GM19351 (cell line): ENCODE data around the gene ZNF446.
"Not testable (repeated sequence)": the region's sequence is repeated elsewhere in the genome, so short reads cannot be mapped to it uniquely, and the experiment has no call there.

Source experiments
- ATAC-seq: cut with Tn5 transposase; IDR thresholded peaks from one replicate; pipeline ENCODE4 v1.9.1; 2021; ENCODE audit warnings: mild to moderate bottlenecking, moderate library complexity; ENCODE audit not compliant: unreplicated experiment

The ZNF446 gene

GRCh38 chr19:58475714-58476497 lies at the start of gene ZNF446:
Gene ZNF446, plus strand, starts transcription at chr19:58476352. Its CDS starts 867 bp downstream, at chr19:58477219.
- ATAC-seq: peak; percentile 78

GRCh38 chr19:58428617-58429016 lies 47.5 kb upstream of the ZNF446 start:
- no peak for ATAC-seq

GRCh38 chr19:58429745-58430144 lies 46.4 kb upstream of the ZNF446 start:
- no peak for ATAC-seq

- ATAC-seq: no peak
Observed at GRCh38 chr19:58434217-58434616, 41.9 kb upstream of the ZNF446 start.

GRCh38 chr19:58439576-58440554 lies 36.3 kb upstream of the ZNF446 start, which contains the start of gene ZNF132:
Gene ZNF132, minus strand, starts transcription at chr19:58440153. Its CDS starts 332 bp downstream, at chr19:58439821.
- peak; percentile 93 for ATAC-seq

GRCh38 chr19:58440556-58440955 lies 35.6 kb upstream of the ZNF446 start:
- ATAC-seq: no peak

GRCh38 chr19:58442986-58443385 lies 33.2 kb upstream of the ZNF446 start:
- not testable (repeated sequence) for ATAC-seq

- not testable (repeated sequence) for ATAC-seq
Observed at GRCh38 chr19:58448860-58449259, 27.3 kb upstream of the ZNF446 start.

GRCh38 chr19:58449980-58450379 lies 26.2 kb upstream of the ZNF446 start:
- not testable (repeated sequence) for ATAC-seq

- ATAC-seq: peak; percentile 25
Observed at GRCh38 chr19:58450856-58451357, 25.2 kb upstream of the ZNF446 start.

GRCh38 chr19:58451358-58452101 lies 24.6 kb upstream of the ZNF446 start, which contains the start of gene ZNF324B:
Gene ZNF324B, plus strand, starts transcription at chr19:58451622. Its CDS starts 2,080 bp downstream, at chr19:58453702.
- peak; percentile 99 for ATAC-seq

- ATAC-seq: no peak
Observed at GRCh38 chr19:58453743-58454142, 22.4 kb upstream of the ZNF446 start.

- ATAC-seq: no peak
Observed at GRCh38 chr19:58455306-58455705, 20.8 kb upstream of the ZNF446 start.

GRCh38 chr19:58456111-58456510 lies 20.0 kb upstream of the ZNF446 start:
- no peak for ATAC-seq

- no peak for ATAC-seq
Observed at GRCh38 chr19:58460039-58460438, 16.1 kb upstream of the ZNF446 start.

GRCh38 chr19:58466089-58466759 lies 9.9 kb upstream of the ZNF446 start:
- ATAC-seq: peak; percentile 27

GRCh38 chr19:58466760-58467589 lies 9.2 kb upstream of the ZNF446 start, which contains the start of gene ZNF324:
Gene ZNF324, plus strand, starts transcription at chr19:58467080. Its CDS starts 2,106 bp downstream, at chr19:58469186.
- ATAC-seq: peak; percentile 89

- ATAC-seq: no peak
Observed at GRCh38 chr19:58468216-58468839, 7.8 kb upstream of the ZNF446 start.
